ENCODE data around the gene CTDSPL.

DNA sequence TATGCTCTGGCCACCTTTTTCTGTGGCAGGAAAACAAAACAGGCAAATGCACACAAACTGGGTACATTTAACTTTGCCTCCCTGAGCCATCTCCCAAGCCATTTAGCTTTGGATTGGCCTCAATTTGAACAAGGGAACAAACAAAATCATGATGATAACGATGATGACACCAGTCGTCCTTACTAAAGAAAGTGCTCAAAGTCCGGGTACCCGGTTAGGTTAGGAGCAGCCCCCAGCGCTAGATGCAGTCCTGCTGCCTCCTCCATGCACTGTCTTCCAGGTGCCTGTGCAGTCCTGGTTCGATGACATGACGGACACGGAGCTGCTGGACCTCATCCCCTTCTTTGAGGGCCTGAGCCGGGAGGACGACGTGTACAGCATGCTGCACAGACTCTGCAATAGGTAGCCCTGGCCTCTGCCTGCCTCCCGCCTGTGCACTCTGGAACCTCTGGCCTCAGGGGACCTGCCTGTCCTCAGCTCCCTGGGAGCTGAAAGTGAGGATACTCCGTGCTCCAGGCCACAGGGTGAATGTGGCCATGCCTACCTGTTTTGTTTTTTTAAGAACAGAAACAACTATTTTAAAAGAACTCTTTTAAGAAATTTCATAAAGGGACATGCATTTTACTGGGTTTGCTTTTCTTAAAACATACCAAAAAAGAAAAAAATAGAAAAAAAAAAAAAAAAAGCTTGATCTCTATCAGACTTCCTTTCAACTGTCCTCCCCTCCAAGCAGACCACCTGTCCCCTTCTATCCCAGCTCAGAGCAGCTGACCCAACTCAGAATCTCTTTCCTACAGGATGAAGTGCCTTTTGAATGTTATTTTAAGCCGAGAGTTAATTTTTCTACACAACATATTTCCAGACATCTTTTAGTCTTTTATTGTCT lies 119.0 kb downstream of the CTDSPL start:
- TF ChIP-seq POLR2A (IDR thresholded peaks at IDR 0.05; ENCODE audit: low read depth, low read length) = no peak
- TF ChIP-seq POLR2AphosphoS5 (IDR thresholded peaks at IDR 0.05; ENCODE audit: low read depth, low read length) = no peak

Data from GM12892 (cell line).